Ammon's horn (tissue), 1 donor: ENCODE results near the gene CLCN4.

Experiments used
- DNase-seq: peaks from one replicate; pipeline ENCODE4 v3.0.0-alpha.2; 2016; ENCODE audit warnings: low spot score

CLCN4 gene

DNA sequence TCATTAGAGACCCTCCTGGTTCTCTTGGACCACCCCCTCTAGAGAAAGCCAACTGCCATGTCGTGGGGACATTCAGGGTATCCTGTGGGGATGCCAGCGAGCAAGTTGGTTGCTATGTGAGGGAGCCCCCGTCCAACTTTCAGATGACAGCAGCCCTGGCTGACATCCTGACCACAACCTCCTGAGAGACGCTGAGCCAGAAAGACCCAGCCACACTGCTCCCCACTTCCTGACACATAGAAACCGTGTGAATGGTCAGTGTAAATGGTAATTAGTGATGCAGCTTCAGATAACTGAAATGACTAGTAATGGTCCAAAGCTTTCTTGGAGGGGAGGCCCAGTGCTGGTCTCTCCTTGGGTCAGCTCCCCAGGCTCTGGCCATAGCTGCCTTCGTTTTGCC lies 10.8 kb downstream of the CLCN4 start:
- no peak for DNase-seq

DNA sequence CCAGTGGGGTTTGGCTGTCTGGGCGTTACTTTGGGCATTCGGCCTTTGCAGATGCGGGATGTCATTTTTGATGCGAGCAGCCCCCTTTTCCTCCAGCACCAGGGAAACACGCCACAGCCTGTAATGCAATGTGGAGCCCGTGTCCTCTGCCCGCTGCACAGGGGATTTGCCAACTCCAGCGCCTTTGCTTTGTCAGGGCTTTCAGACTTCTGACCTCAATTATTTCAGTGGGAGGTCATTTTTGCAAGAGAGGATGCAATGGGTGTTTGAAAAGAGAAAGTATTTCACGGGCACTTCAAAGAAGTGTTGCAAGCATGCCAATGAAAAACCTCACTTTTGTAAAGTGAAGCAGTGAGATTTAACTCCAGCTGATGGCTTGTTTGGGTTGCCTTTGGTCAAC lies 11.5 kb downstream of the CLCN4 start:
- no peak for DNase-seq

DNA sequence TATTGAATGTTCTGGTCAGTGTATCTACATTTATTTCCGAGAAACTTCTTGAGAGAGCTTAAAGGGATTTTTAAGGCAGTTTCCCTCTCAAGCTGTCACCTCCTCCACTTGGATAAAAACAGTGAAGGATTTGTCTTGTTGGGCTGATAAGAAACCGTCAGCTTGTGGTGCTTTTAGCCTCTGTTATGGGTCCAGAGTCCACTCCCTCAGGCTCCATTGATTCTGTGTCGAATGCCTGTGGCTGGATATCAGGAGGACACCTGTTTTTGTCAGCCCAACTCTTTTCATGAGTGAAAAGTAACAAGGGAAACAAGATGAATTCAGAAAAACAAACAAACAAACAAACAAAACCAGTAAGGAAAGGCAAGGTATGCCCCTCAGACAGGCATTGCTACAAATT lies 12.4 kb downstream of the CLCN4 start:
- no peak for DNase-seq

DNA sequence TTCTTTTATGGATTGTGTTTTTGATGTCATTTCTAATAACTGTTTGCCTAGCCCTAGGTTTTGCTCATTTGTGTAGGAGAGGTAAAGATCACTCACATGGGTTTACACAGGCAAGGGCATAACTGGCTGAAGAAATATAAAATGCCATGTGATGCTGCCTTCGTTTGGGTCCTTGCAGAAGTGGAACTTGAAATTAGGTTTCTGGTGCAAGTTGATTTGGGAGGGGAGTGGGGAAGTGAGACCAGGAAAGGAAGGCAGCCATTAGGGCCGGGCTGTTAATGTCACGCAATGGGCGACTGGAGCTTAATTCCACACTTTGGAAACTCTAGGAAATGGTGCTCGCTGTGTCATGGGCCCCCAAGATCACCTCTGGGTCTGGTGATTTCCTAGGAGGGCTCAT lies 14.5 kb downstream of the CLCN4 start:
- DNase-seq, result peak; percentile 22

DNA sequence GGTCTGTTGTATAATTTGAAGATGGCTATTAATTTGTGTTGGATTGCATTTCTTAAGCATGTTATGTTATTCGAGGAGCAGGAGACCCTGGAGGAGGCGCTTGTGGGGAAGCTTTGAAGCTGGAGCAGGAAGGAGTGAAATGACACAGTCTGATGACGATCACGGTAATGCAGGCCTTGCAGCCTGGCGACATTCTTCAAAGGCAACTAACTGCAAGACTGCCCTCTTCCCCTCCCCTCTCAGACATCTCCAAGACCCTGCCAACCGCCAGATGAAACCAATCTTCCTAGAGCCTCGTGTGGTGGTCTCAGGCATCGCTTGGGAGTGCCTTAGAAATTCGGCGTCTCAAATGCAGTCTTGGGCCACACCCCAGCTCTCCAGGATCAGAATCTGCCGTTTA lies 16.1 kb downstream of the CLCN4 start:
- no peak for DNase-seq

DNA sequence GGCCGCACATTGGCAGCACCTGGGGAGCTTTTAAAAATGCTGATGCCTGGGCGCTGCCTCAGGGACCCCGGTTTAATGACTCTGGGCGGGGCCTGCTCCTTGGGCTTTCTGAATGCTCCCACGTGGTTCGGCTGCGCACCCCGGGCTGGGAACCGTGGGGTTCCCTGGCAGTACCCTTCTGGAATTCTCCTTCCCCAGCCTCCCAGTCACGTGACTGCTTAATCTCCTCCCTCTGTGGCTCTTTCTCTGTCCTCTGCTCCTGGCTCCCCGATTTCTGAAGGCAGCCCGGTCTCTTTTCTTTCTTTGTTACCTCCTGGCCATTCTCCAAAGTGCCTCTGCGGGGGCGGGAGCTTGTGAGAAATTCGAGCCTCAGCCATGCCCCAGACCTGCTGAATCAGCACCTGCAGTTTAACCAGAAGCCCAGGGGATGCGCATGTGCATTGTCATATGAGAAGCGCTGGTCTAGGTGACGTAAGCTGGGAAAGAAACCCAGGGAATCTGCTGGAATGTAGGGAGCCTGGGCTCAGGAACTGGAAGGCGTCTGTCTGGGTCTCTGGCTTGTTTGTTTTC lies 16.6 kb downstream of the CLCN4 start:
- DNase-seq, result peak; percentile 53

DNA sequence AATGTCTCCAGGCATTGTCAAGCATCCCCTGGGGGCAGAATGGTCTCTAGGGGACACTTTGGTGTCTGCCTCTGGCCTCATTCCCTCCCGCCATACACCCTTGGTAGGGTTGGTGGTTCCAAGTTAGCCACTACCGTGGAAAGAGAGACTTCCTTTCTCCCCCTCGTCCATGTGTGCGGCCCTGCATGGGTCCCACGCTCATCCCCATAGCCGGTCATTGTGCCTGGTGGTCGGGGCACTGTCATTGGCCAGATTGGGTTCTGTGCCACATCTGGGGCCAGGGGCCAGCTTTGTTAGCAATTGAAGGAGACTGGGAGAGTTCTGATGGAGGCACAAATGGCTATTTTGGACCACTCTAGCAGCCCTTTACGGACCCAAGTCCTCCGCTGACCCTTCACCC lies 17.3 kb downstream of the CLCN4 start:
- no peak for DNase-seq

DNA sequence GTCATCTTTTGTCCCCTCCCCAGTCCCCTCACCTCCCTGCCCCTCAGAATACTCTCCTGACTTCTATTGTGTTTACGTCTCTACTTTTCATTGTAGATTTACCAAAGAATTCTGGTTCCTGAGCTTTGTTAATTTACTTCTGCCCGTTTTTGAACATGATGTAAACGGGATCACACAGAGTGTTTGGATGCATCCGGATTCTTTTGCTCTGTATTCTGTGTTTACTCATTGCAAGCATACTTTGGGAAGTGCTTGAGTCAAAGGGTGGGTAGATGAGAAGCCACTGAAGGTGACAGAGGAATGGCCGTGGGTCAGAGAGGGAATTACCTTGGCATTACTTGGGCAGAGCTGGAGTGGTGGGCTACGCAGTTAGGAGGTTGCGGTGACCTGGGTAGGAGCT lies 18.0 kb downstream of the CLCN4 start:
- DNase-seq, result no peak

DNA sequence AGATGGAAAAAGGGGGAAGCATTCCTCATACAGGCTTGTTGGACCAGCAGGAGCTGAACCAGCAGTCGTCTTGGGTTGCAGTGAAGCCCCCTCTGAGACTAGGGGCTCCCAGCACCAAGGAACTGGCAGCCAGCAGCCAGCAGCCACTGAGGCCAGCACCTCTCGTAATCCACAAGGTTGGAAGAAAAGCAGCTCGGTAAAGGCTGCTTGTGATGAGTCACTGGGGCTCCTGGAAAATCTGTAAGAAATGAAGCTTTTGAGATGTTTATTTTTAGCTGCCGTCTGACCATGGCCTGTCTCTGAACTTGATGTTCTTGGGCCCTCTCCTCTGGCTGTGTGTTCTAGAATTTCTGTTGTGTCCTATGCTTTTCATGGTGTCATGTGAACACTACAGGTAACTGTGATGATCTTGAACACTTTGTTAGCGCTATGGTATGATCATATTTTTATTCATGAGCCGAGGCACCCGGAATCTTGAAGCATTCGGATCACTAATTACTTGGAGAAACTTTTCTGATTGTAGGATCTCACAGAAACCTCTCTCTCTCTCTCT lies 18.6 kb downstream of the CLCN4 start:
- no peak for DNase-seq

DNA sequence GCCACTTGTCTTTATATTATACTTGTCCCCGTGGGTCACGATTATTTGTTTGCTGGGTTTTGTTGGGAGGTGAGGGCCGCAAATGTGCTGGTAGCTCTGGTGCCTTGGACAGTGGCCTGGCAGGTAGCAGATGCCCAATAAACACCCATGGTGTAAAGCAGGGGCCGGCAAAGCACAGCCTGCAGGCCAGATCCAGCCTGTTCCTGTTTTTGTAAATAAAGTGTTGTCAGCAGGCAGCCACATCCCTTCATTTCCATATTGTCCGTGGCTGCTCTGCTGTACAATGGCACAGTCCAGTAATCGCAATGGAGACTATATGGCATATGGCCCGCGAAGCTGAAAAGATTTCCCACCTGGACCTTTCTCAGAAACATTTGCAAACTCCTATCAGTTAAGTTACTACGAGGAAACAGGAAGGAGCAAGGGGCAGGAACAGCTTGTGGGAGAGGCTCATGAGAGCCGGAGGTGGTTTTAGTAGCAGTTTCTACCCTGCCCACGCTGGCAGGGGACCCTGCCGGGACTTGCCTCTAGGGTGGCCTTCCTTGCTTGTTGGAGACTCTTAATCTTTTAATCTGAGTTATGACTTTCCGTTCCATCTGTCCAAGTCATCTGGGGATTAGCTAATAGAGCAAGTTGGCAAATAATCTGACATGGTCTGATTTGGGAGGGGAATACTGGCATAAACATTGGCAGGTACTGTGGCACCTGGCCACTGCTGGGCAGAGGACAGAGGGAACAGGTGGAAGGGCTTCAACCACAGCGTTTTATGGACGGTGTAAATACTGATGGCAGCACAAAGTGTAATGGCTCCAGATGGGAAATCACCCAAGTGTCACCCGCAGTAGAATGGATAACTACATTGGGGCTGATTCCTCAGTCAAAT lies 19.6 kb downstream of the CLCN4 start:
- no peak for DNase-seq

DNA sequence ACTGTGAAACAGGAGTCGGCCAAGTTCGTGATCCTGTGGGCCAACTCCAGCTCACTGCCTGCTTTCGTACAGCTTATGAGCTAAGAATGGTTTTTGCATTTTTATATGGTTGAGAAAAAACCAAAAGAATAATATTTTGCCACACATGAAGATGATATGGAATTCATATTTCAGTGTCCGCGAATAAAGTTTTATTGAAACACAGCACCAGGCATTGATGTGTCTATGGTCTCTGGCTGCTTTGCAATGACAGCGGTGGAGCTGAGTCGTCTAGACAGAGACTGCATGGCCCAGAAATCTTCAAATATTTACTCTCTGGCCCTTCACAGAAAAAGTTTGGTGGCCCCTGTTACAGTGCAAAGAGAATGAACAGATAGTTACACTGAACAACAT lies 20.2 kb downstream of the CLCN4 start:
- DNase-seq, result no peak

DNA sequence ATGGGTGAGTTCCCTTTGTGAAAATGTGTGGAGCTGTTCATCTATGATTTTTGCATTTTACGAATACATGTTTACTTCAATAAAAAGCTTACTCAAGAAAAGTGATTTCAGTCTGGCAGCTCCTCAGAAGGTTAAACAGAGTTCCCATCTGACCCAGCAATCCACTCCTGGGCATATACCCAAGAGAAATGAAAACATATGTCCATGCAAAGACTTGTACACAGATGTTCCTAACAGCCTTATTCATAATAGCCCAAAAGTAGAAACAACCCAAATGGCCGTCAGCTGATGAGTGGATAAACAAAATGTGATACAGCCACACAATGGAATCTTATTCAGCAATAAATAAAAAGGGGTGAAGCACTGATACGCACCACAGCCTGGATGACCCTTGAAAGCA lies 20.8 kb downstream of the CLCN4 start:
- DNase-seq, result peak; percentile 35

DNA sequence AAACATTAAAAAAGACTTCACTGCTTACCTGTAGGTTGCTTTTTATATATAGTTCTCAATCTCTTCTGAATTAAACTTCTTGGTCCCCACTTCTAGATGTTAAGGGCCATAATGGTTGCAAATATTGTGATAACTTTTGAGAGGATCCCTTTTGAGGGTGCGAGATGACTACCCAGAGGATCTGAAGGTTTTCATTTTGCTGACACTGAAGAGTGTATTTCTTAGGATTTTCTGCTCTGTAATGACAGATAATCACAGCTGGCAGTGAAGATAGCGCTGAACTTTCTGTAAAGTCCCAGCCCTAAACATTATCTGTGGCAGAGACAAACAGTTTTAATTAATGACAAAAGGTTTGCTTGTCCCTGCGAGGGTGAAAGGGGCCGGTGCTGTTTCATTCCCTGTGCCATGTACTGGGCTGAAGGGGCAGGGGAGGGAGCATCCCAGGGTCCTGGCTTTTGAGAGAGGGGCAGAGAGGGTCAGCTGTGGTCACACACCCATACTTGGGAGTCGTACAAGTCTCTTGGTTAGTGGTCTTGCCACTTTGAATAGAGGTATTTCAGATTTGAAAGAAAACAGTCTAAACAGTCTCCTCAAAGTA lies 22.2 kb downstream of the CLCN4 start:
- DNase-seq, result no peak

DNA sequence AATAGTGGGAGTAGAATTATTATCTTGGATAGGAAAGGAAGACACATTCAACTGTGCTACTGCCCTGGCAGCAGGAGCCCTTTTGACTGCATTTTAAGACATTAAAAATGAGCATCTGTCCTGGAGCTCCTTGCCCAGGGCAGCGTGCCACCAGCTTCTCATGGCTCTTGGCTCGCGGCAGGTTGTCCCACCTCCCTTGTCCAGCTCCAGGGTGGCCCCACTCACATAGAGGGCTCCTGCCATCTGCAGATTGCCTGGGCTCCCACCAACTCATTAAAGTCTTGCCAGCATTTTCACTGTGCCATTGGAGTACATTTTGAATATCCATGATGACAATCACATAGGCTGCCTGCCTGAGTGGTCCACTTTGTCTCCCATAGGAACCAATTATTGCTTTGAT lies 27.0 kb downstream of the CLCN4 start:
- DNase-seq, result no peak

DNA sequence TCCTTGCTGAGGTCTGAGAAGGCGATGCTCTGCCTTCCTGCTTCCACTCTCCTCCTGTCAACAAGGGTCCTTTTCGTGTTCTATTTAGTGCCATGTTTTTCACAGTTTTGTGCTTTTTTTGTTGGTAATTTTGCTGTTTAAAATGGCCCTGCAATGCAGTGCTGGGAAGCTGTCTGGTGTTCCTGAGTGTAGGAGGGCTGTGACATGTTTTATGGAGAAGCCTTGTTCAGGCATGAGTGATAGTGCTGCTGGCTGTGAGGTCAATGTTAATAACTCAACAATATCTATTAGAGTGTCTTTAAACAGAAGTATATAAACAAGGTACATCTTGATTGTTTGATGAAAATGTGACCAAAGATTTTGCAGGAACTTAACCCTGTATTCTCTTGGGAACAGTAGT lies 27.6 kb downstream of the CLCN4 start:
- no peak for DNase-seq

DNA sequence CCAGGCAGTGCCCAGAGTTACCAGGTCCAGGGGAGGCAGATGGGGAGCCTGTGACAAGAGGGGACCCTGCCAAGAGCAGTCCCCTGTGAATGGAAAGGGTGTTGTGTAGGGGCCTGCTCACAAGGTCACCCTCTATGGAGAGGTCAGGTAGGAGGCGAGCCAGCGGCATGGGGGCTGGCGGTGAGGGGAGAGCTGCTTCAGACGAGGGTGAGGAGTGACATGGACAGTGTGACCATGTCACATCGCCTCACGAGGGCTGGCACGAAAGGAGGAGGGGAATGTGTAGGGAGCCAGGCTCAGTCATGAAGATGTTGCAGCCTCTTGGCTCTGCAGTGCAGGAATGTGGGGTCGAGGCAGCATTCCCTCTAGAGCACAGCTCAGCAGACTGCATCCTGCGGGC lies 29.6 kb downstream of the CLCN4 start:
- no peak for DNase-seq

DNA sequence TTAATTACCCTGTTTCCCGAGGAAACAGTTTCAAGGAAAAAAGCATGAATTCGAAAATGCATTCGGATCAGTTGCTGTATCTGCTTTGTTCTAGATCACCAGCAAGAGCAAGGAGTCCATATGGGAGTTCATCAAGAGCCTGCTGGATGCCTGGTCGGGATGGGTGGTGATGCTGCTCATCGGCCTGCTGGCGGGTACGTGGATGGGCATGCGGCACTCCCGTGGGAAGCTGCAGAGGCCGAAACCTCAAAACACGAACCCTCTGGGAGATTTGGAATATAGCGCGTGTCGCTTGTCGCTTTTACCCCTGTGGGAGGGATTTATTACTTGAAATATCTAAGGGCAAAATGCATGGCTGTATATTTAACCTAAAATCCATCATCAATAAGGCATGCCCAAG lies 30.6 kb downstream of the CLCN4 start:
- no peak for DNase-seq

DNA sequence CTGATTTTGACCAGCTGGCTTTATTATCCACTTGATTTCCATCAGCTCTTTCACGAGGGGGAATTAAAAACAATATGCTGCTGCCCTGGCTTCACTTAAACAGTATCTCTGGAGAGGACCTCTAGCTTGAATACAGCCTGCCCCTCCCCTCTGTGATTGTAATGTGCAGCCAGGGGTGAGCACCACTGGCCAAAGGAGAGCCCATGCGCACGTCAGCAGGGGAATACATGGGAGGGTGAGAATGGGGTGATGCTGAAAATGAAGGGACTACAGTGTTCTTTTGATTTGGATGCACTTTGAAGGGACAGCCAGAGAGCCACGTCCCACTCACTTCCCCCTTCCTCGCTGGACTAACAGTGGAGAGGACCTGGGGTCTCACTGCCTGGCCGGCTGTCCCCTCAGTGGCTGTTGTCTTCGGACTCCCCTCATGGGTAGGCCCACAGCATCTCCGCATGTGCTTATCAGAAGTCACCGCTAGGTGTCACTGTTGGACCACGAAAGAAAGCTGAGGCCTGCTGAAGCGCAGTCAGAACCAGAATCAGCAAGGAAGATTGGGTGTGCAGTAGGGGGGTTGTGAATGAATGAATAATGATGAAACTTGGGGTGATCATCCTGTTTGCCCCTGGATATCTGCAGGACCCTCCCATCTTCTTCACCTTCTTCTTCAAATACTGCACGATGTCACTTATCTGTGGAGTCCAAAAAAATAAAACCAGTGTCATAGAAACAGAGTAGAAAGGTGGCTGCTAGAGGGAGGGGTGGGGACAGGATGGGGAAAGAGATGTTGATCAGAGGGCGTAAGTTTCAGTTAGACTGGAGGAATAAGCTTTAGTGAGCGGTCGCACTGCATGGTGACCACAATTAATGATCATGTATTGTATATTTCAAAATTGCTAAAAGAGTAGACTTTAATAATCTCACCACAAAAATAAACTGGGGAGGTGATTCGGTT lies 32.8 kb downstream of the CLCN4 start:
- DNase-seq, result peak; percentile 81

DNA sequence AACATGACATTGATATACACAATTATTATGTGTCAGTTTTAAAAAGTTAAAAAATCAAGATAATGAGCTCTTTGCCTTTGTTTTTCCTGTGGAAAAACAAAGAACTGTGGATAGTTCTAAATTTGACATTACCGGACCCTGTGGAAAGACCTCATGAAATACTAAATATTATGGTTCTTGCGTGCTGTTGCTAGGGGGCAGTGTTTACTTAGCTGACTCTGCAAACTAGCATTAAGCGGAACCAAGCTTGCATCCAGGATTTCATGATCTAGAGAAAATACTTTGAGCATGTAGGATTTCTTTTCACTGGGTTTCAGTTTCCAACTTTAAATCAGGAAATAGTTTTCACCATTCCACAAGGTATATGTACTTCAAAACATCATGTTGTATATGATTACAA lies 33.6 kb downstream of the CLCN4 start:
- DNase-seq, result peak; percentile 69

DNA sequence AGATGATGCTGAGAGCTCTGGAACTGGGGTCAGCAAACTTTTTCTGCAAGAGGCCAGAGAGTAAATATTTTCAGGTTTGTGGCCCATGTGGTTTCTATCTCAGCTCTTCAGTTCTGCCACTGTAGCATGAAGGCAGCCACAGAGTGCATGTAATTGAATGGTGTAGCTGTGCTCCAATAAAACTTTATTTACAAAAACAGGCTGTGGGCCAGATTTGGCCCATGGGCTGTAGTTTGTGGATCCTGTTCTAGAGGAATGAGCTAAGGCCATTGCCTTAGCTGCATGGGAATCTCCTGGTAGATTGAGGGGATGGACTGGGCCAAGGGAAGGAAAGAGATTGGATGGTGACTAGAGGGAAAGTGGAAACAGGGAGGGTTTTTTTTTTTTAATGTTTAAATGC lies 36.8 kb downstream of the CLCN4 start:
- no peak for DNase-seq

DNA sequence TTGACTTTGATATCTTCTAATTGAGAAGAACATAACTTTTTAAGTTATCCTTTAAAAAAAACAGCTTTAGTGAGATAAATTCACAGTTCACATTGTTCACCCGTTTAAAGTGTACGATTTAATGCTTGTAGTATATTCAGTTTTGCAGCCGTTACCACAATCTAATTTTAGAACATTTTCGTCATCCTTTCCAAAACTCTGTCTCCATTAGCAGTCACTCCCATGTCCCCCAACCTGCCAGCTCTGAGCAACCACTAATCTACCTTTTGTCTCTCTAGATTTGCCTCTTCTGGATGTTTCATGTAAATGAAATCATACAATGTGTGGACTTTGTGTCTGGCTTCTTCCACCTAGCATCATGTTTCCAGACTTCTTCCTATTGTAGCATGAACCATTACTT lies 38.6 kb downstream of the CLCN4 start:
- no peak for DNase-seq

DNA sequence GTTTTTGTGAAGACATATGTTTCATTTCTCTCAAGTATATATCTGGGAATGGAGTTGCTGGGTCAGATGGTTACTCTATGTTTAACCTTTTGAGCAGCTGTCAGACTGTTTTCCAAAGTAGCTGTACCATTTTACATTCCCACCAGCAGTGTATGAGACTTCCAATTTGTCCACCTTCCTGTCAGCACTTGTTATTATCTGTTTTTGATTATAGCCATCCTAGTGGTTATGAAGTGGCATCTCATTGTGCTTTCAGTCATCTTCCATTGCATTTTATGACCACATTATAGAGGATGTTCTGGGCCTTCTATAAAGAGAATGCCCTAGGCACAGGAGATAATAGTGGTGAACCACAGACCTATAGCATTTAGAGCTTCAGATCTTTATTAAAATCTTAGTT lies 39.2 kb downstream of the CLCN4 start:
- no peak for DNase-seq
